Spleen (tissue), 11 donors: ENCODE measurements around the gene PTCD2. TPM values are rescaled to one million over a fixed set of nuclear protein-coding genes. Genes with fewer than 3 reads are reported as not detected.

Experiments used
- DNase-seq: peaks from one replicate; pipeline ENCODE4 v3.0.0-alpha.2; 2020
- H3K27ac ChIP-seq, 8 donors: fragments of 200-600 bp; sonication (generic) in 7 of 8; 1 replicate in 4 of 8; 2 replicates in 4 of 8; pipeline versions ENCODE4 v1.5.0 to v1.8.0; 2016 to 2021; ENCODE audit warnings: inconsistent platforms in 4 of 8, mild to moderate bottlenecking in 4 of 8, moderate library complexity in 1 of 8
- H3K27me3 ChIP-seq, 7 donors: fragments of 200-600 bp; sonication (generic) in 6 of 7; replicated peaks in 1 of 7; 1 replicate in 4 of 7; 2 replicates in 3 of 7; pipeline versions ENCODE4 v1.5.0 to v1.8.0; 2016 to 2021; ENCODE audit warnings: inconsistent platforms in 3 of 7, mild to moderate bottlenecking in 1 of 7
- H3K36me3 ChIP-seq, 6 donors: fragments of 200-600 bp; sonication (generic) in 5 of 6; 1 replicate in 4 of 6; 2 replicates in 2 of 6; pipeline versions ENCODE4 v1.5.0 to v1.8.0; 2016 to 2021; ENCODE audit warnings: inconsistent platforms in 2 of 6
- H3K4me1 ChIP-seq, 6 donors: fragments of 200-600 bp; sonication (generic) in 5 of 6; 1 replicate in 3 of 6; 2 replicates in 3 of 6; pipeline versions ENCODE4 v1.5.0 to v1.8.0; 2016 to 2021; ENCODE audit warnings: inconsistent platforms in 3 of 6
- H3K4me3 ChIP-seq, 8 donors: fragments of 200-600 bp; sonication (generic) in 7 of 8; 1 replicate in 4 of 8; 2 replicates in 4 of 8; pipeline versions ENCODE4 v1.5.0 to v1.8.0; 2016 to 2021; ENCODE audit warnings: inconsistent platforms in 4 of 8, mild to moderate bottlenecking in 4 of 8, moderate library complexity in 2 of 8
- H3K9me3 ChIP-seq, 8 donors: fragments of 200-600 bp; sonication (generic) in 7 of 8; 1 replicate in 4 of 8; 2 replicates in 4 of 8; pipeline versions ENCODE4 v1.5.0 to v1.8.0; 2016 to 2021; ENCODE audit warnings: inconsistent platforms in 4 of 8
- CTCF ChIP-seq, 11 experiments: fragments of 200-600 bp in 7 of 11; fragments of 450-650 bp in 4 of 11; sonication (generic) in 4 of 11; IDR thresholded peaks in 8 of 11; conservative IDR thresholded peaks in 3 of 11; 1 replicate in 7 of 11; 2 replicates in 4 of 11; pipeline versions ENCODE4 v1.4.0 to v1.8.0; 2016 to 2021; ENCODE audit warnings: antibody characterized with exemption in 11 of 11, inconsistent platforms in 4 of 11, mild to moderate bottlenecking in 1 of 11
- POLR2A ChIP-seq, 3 donors: fragments of 450-650 bp; IDR thresholded peaks; one replicate each; pipeline ENCODE4 v1.5.1; 2017; ENCODE audit warnings: antibody characterized with exemption in 3 of 3, mild to moderate bottlenecking in 1 of 3
- POLR2AphosphoS5 ChIP-seq, 3 donors: sonication (generic); formaldehyde crosslinking; IDR thresholded peaks; one replicate each; pipeline ENCODE4 v1.5.1; 2017; ENCODE audit warnings: antibody characterized with exemption in 3 of 3
- WGBS, 5 donors: extraction: QIAGEN DNeasy Blood & Tissue Kit in 3 of 5; methylation state at CpG; one replicate each; pipeline versions ENCODE4 v1.1.5 to v1.1.7; 2013 to 2018; 5-methylcytosine and 5-hydroxymethylcytosine counted together
- intact Hi-C: fragments of 100-400 bp; cut with DNase I; formaldehyde crosslinking; loops from one replicate; pipeline ENCODE4 v1.15.0; 2023; ENCODE audit warnings: low total_unique reads
- polyA plus RNA-seq, 3 donors: library from polyadenylated mRNA; stranded (reverse); fragments of 200-250 nt; gene quantifications; one replicate each; pipeline ENCODE4 v1.2.1, GENCODE V29; 2013
- total RNA-seq, 7 donors: library from RNA; depleted of rRNA in 3 of 7; stranded (reverse); fragments of >200 nt in 3 of 7; fragmentation: NEBNext Ultra II Directional in 4 of 7; extraction: Animal tissue kit (Norgen Biotek cat#: 25700) in 4 of 7; gene quantifications; one replicate each; pipeline versions ENCODE4 v1.1.0 to v1.2.1, GENCODE V29; 2016 to 2021
- donor health status: healthy with polysubstance abuse.
- donor health status: DM: no; HTN: no; CAD: no; lungs with moderate emphysema.
- donor health status: DM: no; HTN: no; CAD: no.
- donor health status: Bipolar disorder and iron deficiency.
- donor health status: healthy.
- donor health status: DM: no; HTN: no; CAD: no.
- donor health status: DM: yes; HTN: yes; CAD: no.

PTCD2 gene
- total and polyA plus RNA-seq, 10 donors = 1.2 to 11.7 (median 7.5) TPM

- Histone ChIP-seq H3K36me3 (peaks cover 4 to 55% (median 14%) of the 10 kb centered on the region in 6 donors), H3K4me1 (peaks cover 0 to 15% (median 0%) of the 10 kb centered on the region in 6 donors), H3K27ac (no peak overlapping the region), H3K9me3 (no peaks in the 10 kb centered on the region), H3K4me3 (no peak overlapping the region), H3K27me3 (no peaks in the 10 kb centered on the region)
- DNase-seq = no peak
- intact Hi-C loops = no loop called here
- WGBS, 5 donors = 49 to 84% (median 64%) methylated on average over 4 of the region's 4 CpGs
- no peak for TF ChIP-seq POLR2AphosphoS5 (IDR thresholded peaks at IDR 0.05)
- no peak for TF ChIP-seq CTCF (IDR thresholded peaks at IDR 0.05 in 8 of 11, conservative IDR thresholded peaks at IDR 0.05 in 3 of 11)
- TF ChIP-seq POLR2A (IDR thresholded peaks at IDR 0.05) = no peak
These were observed 27.7 kb downstream of the PTCD2 start for GRCh38 chr5:72347801-72348308.

GRCh38 chr5:72351376-72351775, 31.2 kb downstream of the PTCD2 start:
- WGBS, 5 donors = 53 to 86% (median 72%) methylated on average over 2 of the region's 2 CpGs
- DNase-seq = no peak
- Histone ChIP-seq H3K9me3 (no peaks in the 10 kb centered on the region), H3K36me3 (peaks cover 0 to 19% (median 0%) of the 10 kb centered on the region in 6 donors), H3K27ac (no peak overlapping the region), H3K4me1 (peaks cover 0 to 22% (median 0%) of the 10 kb centered on the region in 6 donors), H3K4me3 (no peak overlapping the region), H3K27me3 (no peaks in the 10 kb centered on the region)
- TF ChIP-seq POLR2A (IDR thresholded peaks at IDR 0.05) (no peak), CTCF (IDR thresholded peaks at IDR 0.05 in 8 of 11, conservative IDR thresholded peaks at IDR 0.05 in 3 of 11) (no peak), POLR2AphosphoS5 (IDR thresholded peaks at IDR 0.05) (no peak)
- intact Hi-C loops = no loop called here

GRCh38 chr5:72352616-72353015, 32.4 kb downstream of the PTCD2 start:
- intact Hi-C loops = no loop called here
- 47 to 89% (median 74%) methylated on average over 1 of the region's 1 CpG for WGBS, 5 donors
- Histone ChIP-seq H3K4me1 (peaks cover 0 to 22% (median 0%) of the 10 kb centered on the region in 6 donors), H3K27me3 (no peaks in the 10 kb centered on the region), H3K4me3 (no peak overlapping the region), H3K9me3 (no peaks in the 10 kb centered on the region), H3K27ac (peak overlapping the region in 4 of 8 donors; percentile 7 to 45 (median 19)), H3K36me3 (peaks cover 0 to 7% (median 0%) of the 10 kb centered on the region in 6 donors)
- no peak for DNase-seq
- TF ChIP-seq CTCF (IDR thresholded peaks at IDR 0.05 in 8 of 11, conservative IDR thresholded peaks at IDR 0.05 in 3 of 11) = no peak
- TF ChIP-seq POLR2AphosphoS5 (IDR thresholded peaks at IDR 0.05) = no peak
- no peak for TF ChIP-seq POLR2A (IDR thresholded peaks at IDR 0.05)

- H3K36me3 ChIP-seq = peaks cover 0 to 7% (median under 1%) of the 10 kb centered on the region in 6 donors
- DNase-seq = no peak
- TF ChIP-seq CTCF (IDR thresholded peaks at IDR 0.05 in 8 of 11, conservative IDR thresholded peaks at IDR 0.05 in 3 of 11) = no peak
- TF ChIP-seq POLR2AphosphoS5 (IDR thresholded peaks at IDR 0.05) = no peak
- TF ChIP-seq POLR2A (IDR thresholded peaks at IDR 0.05) = no peak
These were observed 32.9 kb downstream of the PTCD2 start for GRCh38 chr5:72353046-72353445.

More at GRCh38 chr5:72353046-72353445, 32.9 kb downstream of the PTCD2 start:
- Histone ChIP-seq H3K9me3 (no peaks in the 10 kb centered on the region), H3K4me1 (peaks cover 0 to 22% (median 0%) of the 10 kb centered on the region in 6 donors), H3K27me3 (no peaks in the 10 kb centered on the region), H3K27ac (peak overlapping the region in 3 of 8 donors; percentile 7 to 45 (median 17)), H3K4me3 (no peak overlapping the region)
- intact Hi-C loops = no loop called here
